HS-5 (cell line): Measurements from ENCODE around the gene GLRX5.
A peak's percentile ranks its signal among the peaks of the same experiment; 100 is the strongest.
"Not testable (repeated sequence)": the region's sequence is repeated elsewhere in the genome, so short reads cannot be mapped to it uniquely, and the experiment has no call there.

Experiments
- DNase-seq: peaks from one replicate; pipeline ENCODE4 v3.0.0-alpha.2; 2012; ENCODE audit warnings: low read depth

Gene GLRX5

GRCh38 chr14:95559203-95559602 is 24.4 kb downstream of the GLRX5 start:
- no peak for DNase-seq

- peak; percentile 61 for DNase-seq
These were observed 26.2 kb downstream of the GLRX5 start for GRCh38 chr14:95561001-95561412.

- DNase-seq, result no peak
These were observed 28.2 kb downstream of the GLRX5 start for GRCh38 chr14:95562892-95563685.

GRCh38 chr14:95564060-95564459 is 29.2 kb downstream of the GLRX5 start:
- DNase-seq, result no peak

GRCh38 chr14:95569440-95569839 is 34.6 kb downstream of the GLRX5 start:
- DNase-seq, result no peak

GRCh38 chr14:95573313-95573712 is 38.5 kb downstream of the GLRX5 start:
- DNase-seq, result no peak

- DNase-seq, result no peak
These were observed 41.1 kb downstream of the GLRX5 start for GRCh38 chr14:95575840-95576473.

- no peak for DNase-seq
These were observed 42.4 kb downstream of the GLRX5 start for GRCh38 chr14:95577067-95577800.

GRCh38 chr14:95577870-95578269 is 43.0 kb downstream of the GLRX5 start:
- DNase-seq, result no peak

- DNase-seq, result not testable (repeated sequence)
These were observed 49.2 kb downstream of the GLRX5 start for GRCh38 chr14:95583836-95584617.

- DNase-seq, result no peak
These were observed 51.2 kb downstream of the GLRX5 start for GRCh38 chr14:95585953-95586620.

- DNase-seq, result not testable (repeated sequence)
These were observed 56.3 kb downstream of the GLRX5 start for GRCh38 chr14:95591182-95591581.
